DND-41 (cell line): Measurements from ENCODE around the gene RIC8A.

Source experiments
- ATAC-seq: fragments of 200-7000 bp; cut with Tn5 transposase; 3 replicates; pipeline ENCODE4 v1.9.1; 2021; ENCODE audit warnings: low read depth; ENCODE audit not compliant: insufficient read depth
- DNase-seq: peaks from one replicate; pipeline ENCODE4 v3.0.0-alpha.2; 2020
- H2AFZ ChIP-seq: 2 replicates; pipeline ENCODE4 v1.6.0; 2012; ENCODE audit warnings: low read depth, low read length
- H3K27ac ChIP-seq: 2 replicates; pipeline ENCODE4 v1.5.1; 2012; ENCODE audit warnings: low read length, inconsistent platforms
- H3K27me3 ChIP-seq: fragments of 200-600 bp; sonication (generic); 2 replicates; pipeline ENCODE4 v1.6.0; 2012; ENCODE audit warnings: low read length, mild to moderate bottlenecking, inconsistent platforms; ENCODE audit not compliant: insufficient read depth, poor library complexity
- H3K36me3 ChIP-seq: 2 replicates; pipeline ENCODE4 v1.5.1; 2012; ENCODE audit warnings: low read length, inconsistent platforms; ENCODE audit not compliant: insufficient read depth
- H3K4me1 ChIP-seq: 2 replicates; pipeline ENCODE4 v1.5.1; 2012; ENCODE audit warnings: mild to moderate bottlenecking, low read length; ENCODE audit not compliant: insufficient read depth
- H3K4me2 ChIP-seq: 2 replicates; pipeline ENCODE4 v1.6.0; 2012; ENCODE audit warnings: mild to moderate bottlenecking, moderate library complexity, low read length, inconsistent platforms; ENCODE audit not compliant: insufficient read depth
- H3K4me3 ChIP-seq, 2 experiments: fragments of 200-600 bp in 1 of 2; shearing (Covaris generic) in 1 of 2; 2 replicates each; pipeline ENCODE4 v1.5.1; 2012 to 2016; ENCODE audit warnings: inconsistent platforms in 2 of 2, low read length in 2 of 2, mild to moderate bottlenecking in 2 of 2, low read depth in 1 of 2, moderate library complexity in 1 of 2
- H3K79me2 ChIP-seq: 2 replicates; pipeline ENCODE4 v1.6.0; 2012; ENCODE audit warnings: low read length, inconsistent platforms; ENCODE audit not compliant: insufficient read depth
- H3K9ac ChIP-seq: 2 replicates; pipeline ENCODE4 v1.6.0; 2012; ENCODE audit warnings: low read depth, mild to moderate bottlenecking, inconsistent platforms, low read length, moderate library complexity
- H3K9me3 ChIP-seq: 2 replicates; pipeline ENCODE4 v1.5.1; 2012; ENCODE audit warnings: low read length, moderate library complexity, mild to moderate bottlenecking, inconsistent platforms; ENCODE audit not compliant: insufficient read depth, severe bottlenecking
- H4K20me1 ChIP-seq: 2 replicates; pipeline ENCODE4 v1.6.0; 2012; ENCODE audit warnings: low read length; ENCODE audit not compliant: insufficient read depth
- EZH2 ChIP-seq: IDR thresholded peaks from 3 replicates; pipeline ENCODE4 v1.6.1; 2012; ENCODE audit warnings: borderline replicate concordance, low read depth, mild to moderate bottlenecking, moderate library complexity, low read length, inconsistent platforms; ENCODE audit not compliant: severe bottlenecking
- TF ChIP-seq, protein P1 (sequence below): IDR thresholded peaks from 2 replicates; pipeline ENCODE4 v1.5.1; 2012; ENCODE audit warnings: borderline replicate concordance, low read length, moderate library complexity, mild to moderate bottlenecking; ENCODE audit not compliant: poor library complexity, severe bottlenecking; ENCODE audit errors: extremely low read depth

RIC8A gene

DNA sequence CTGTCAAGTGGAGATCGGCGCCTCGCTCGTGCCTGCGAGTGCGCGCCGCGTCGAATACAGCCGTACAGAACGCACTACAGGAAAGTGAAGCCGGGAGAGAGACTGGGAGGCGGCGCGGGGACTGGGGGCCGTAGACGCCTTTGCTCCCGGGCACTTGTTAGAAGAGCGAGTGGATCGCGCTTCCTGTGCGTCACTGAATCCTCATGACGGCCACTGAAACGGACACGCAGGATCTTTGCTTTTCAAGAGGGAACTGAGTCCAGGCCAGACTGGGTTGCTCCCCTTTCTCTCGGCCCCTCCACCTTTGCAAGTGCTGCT is 314 bp downstream of the RIC8A start:
- TF ChIP-seq EZH2, result no peak
- TF ChIP-seq, protein P1, sequence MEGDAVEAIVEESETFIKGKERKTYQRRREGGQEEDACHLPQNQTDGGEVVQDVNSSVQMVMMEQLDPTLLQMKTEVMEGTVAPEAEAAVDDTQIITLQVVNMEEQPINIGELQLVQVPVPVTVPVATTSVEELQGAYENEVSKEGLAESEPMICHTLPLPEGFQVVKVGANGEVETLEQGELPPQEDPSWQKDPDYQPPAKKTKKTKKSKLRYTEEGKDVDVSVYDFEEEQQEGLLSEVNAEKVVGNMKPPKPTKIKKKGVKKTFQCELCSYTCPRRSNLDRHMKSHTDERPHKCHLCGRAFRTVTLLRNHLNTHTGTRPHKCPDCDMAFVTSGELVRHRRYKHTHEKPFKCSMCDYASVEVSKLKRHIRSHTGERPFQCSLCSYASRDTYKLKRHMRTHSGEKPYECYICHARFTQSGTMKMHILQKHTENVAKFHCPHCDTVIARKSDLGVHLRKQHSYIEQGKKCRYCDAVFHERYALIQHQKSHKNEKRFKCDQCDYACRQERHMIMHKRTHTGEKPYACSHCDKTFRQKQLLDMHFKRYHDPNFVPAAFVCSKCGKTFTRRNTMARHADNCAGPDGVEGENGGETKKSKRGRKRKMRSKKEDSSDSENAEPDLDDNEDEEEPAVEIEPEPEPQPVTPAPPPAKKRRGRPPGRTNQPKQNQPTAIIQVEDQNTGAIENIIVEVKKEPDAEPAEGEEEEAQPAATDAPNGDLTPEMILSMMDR, result no peak
- H3K79me2 ChIP-seq, result peaks cover 60% of the 10 kb centered on the region
- H3K27me3 ChIP-seq, result no peaks in the 10 kb centered on the region
- H3K27ac ChIP-seq, result peak overlapping the region; percentile 96
- no peaks in the 10 kb centered on the region for H3K9me3 ChIP-seq
- H3K4me1 ChIP-seq, result peaks cover 44% of the 10 kb centered on the region
- peak overlapping the region; percentile 91 for H3K9ac ChIP-seq
- peak overlapping the region; percentile 63 for H2AFZ ChIP-seq
- H4K20me1 ChIP-seq, result peaks cover 69% of the 10 kb centered on the region
- peak overlapping the region; percentile 89 for H3K4me2 ChIP-seq
- no peak for DNase-seq
- peak overlapping the region; percentile 85 to 89 for H3K4me3 ChIP-seq
- peaks cover 61% of the 10 kb centered on the region for H3K36me3 ChIP-seq
- peak; percentile 25 for ATAC-seq

- ATAC-seq (peak; percentile 75), DNase-seq (peak; percentile 85)
- H3K27me3 ChIP-seq, result no peaks in the 10 kb centered on the region
- H4K20me1 ChIP-seq, result peaks cover 70% of the 10 kb centered on the region
- peaks cover 66% of the 10 kb centered on the region for H3K36me3 ChIP-seq
- peak overlapping the region; percentile 89 for H3K4me2 ChIP-seq
- peak overlapping the region; percentile 96 for H3K27ac ChIP-seq
- no peaks in the 10 kb centered on the region for H3K9me3 ChIP-seq
- peak overlapping the region; percentile 63 for H2AFZ ChIP-seq
- TF ChIP-seq EZH2, result no peak
- TF ChIP-seq, protein P1, result no peak
- H3K4me3 ChIP-seq, result peak overlapping the region; percentile 85 to 89
- H3K79me2 ChIP-seq, result peaks cover 60% of the 10 kb centered on the region
- peaks cover 48% of the 10 kb centered on the region for H3K4me1 ChIP-seq
- peak overlapping the region; percentile 91 for H3K9ac ChIP-seq
Observed at GRCh38 chr11:208181-208916, 841 bp downstream of the RIC8A start.

- peak overlapping the region; percentile 96 for H3K27ac ChIP-seq
- peak overlapping the region; percentile 63; the same call in 1 of the 2 replicates for H2AFZ ChIP-seq
- H3K36me3 ChIP-seq, result peaks cover 69% of the 10 kb centered on the region
- no peaks in the 10 kb centered on the region for H3K27me3 ChIP-seq
- H3K4me3 ChIP-seq, result peak overlapping the region; percentile 85 to 89; a peak in 3 of 4 replicates
- TF ChIP-seq, protein P1, result no peak
- no peak for TF ChIP-seq EZH2
- H3K9ac ChIP-seq, result peak overlapping the region; percentile 91
- peak; percentile 18; the same call in 2 of the 3 replicates for ATAC-seq
- H3K9me3 ChIP-seq, result no peaks in the 10 kb centered on the region
- H3K4me1 ChIP-seq, result peaks cover 48% of the 10 kb centered on the region
- H3K79me2 ChIP-seq, result peaks cover 60% of the 10 kb centered on the region
- H4K20me1 ChIP-seq, result peaks cover 66% of the 10 kb centered on the region
- H3K4me2 ChIP-seq, result peak overlapping the region; percentile 89
- DNase-seq, result no peak
Observed at GRCh38 chr11:208917-209260, 1.4 kb downstream of the RIC8A start.
